HG03520 (cell line): ENCODE measurements around the gene IPP.
A peak's percentile ranks its signal among the peaks of the same experiment; 100 is the strongest.
"Not testable (repeated sequence)": the region's sequence is repeated elsewhere in the genome, so short reads cannot be mapped to it uniquely, and the experiment has no call there.

Experiments used
- ATAC-seq: cut with Tn5 transposase; IDR thresholded peaks from one replicate; pipeline ENCODE4 v1.9.1; 2021; ENCODE audit warnings: mild to moderate bottlenecking, moderate library complexity; ENCODE audit not compliant: unreplicated experiment

Gene IPP

DNA sequence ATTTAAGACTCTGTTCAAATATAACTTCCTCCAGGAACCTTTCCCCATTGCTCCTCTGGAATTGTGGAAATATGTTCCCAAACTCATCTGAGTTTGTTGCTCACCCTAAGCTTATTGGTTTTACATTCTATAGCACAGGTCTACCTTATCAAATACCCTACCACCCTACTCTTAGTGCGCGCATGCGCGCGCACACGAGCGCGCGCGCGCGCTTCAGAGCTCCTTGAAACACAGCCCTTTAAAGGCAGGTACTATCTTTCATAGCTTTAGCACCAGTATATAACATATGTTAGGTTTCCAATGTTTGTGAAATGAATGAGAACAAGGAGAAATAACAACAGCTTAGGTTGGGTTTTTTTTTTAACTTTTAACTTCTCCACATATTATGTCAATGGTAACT, 3.5 kb downstream of the IPP start:
- no peak for ATAC-seq

DNA sequence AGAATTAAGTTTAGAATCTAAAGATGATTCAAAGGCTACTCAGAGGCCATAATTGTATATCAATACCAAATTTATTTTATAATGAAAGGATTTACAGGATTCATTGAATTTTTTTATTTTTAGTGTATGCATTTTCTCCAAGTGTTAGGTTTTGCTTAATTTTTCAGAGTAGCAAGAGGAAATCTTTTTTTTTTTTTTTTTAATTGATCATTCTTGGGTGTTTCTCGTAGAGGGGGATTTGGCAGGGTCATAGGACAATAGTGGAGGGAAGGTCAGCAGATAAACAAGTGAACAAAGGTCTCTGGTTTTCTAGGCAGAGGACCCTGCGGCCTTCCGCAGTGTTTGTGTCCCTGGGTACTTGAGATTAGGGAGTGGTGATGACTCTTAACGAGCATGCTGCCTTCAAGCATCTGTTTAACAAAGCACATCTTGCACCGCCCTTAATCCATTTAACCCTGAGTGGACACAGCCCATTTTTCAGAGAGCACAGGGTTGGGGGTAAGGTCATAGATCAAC, 10.8 kb downstream of the IPP start:
- ATAC-seq, result not testable (repeated sequence)

DNA sequence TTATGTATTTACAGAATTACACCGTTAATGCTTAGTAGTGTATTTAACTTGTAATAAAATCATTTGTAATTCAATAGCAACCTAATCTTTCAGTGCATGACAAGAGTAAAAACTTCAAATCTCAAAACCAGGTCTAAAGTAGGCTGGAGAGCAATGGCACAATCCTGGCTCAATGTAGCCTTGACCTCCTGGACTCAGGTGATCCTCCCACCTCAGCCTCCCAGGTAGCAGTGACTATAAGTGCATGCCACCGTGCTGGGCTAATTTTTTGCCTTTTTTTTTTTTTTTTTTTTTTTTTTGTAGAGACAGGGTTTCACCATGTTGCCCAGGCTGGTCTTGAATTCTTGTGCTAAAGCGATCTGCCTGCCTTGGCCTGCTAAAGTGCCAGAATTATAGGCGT, 11.3 kb downstream of the IPP start:
- ATAC-seq, result no peak

DNA sequence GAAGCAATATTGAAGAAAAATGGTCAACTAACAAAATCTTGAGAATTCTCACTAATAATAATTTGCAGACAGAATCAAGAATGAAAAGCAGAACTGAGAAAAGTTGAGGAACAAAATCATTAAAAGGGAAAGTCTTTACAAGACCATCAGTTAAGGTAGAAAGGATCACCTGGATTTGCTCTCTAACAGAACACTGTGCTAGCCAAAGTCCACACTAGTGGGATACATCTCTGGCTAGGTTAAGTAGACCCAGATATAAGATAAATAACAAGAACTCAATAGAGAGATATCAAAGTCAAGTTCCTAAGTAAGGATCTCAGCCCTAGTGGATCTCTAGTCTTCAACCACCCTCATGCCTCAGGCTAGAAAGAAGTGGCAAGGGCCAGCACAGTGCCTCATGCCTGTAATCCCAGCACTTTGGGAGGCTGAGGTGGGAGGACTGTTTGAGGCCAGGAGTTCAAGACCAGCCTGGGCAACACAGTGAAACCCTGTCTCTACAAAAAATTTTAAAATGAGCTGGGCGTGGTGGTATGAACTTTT, 19.6 kb downstream of the IPP start:
- ATAC-seq, result no peak

DNA sequence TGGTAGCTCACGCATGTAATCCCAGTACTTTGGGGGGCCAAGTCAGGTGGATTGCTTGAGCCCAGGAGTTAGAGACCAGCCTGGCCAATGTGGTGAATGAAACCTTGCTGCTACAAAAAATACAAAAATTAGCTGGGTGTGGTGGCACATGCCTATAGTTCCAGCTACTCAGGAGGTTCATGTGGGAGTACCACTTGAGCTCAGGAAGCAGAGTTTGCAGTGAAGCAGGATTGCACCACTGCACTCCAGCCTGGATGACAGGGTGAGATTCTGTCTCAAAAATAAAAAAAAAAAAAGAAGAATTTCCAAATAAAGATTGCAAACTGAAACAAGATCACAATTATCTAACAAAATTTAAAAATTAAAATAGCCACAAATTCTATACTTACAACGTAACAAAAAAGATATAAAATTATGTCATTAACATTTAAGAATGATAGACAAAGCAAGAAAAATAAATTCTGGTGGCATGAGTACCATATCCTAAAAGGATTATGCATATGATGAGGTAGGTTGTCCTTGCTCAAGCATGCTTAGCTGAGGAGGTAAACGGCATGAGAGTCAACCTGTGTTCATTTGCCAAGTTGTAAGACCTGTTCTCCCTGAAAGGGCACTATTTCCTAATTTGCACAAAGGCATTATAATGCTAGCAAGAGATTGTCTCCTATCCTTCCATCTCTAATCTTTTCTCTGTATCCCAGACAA, 20.2 kb downstream of the IPP start:
- no peak for ATAC-seq

DNA sequence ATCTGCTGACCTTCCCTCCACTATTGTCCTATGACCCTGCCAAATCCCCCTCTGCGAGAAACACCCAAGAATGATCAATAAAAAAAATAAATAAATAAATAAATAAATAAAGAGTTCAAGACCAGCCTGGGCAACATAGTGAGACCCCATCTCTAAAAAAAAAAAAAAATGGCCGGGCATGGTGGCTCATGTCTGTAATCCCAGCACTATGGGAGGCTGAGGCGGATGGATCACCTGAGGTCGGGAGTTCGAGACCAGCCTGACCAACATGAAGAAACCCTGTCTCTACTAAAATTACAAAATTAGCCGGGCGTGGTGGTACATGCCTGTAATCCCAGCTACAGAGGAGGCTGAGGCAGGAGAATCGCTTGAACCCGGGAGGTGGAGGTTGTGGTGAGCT, 24.4 kb downstream of the IPP start:
- ATAC-seq, result not testable (repeated sequence)

DNA sequence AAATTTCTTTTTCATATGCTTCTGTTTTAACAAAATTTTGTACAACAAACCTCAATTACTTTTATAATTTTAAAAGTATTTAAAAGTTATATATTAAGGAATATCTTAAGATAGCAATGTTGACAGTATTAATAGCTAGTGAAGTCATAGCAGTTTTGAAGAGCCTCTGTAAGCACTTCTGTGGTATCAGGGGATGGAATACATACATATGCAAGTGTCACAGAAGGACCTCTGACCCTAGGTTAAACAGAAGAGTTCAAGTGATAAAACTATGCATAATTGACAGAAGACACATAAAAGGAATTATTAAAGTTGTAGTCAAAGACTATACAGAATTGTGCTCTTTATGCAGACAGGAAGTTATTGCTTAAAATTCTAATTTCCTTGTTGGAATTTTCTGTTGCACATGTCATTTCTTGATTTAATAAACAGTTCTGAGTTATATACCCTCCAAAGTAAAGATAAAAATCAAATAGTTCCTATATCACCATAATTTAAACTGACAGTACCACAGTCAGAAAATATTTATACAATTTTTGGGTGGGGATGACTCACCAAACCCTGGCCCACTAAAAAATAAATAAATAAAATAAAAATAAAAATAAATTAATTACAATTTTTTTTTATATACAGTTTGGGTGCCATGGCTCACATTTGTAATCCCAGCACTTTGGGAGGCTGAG, 27.1 kb downstream of the IPP start:
- ATAC-seq, result no peak

DNA sequence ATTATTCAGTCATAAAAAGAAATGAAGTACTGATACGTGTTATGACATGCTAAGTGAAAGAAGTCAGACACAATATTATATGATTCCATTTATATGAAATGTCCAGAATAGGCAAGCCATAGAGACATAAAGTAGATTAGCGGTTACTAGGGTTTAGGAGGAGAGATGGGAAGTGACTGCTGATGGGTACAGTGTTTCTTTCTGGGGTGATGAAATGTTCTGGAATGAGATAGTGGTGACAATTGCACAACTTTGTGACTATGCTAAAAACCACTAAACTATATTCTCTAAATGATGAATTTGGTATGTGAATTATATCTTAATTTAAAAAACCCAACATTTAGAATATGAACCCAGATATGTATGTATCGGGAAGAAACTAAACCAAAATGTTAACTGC, 27.6 kb downstream of the IPP start:
- no peak for ATAC-seq

DNA sequence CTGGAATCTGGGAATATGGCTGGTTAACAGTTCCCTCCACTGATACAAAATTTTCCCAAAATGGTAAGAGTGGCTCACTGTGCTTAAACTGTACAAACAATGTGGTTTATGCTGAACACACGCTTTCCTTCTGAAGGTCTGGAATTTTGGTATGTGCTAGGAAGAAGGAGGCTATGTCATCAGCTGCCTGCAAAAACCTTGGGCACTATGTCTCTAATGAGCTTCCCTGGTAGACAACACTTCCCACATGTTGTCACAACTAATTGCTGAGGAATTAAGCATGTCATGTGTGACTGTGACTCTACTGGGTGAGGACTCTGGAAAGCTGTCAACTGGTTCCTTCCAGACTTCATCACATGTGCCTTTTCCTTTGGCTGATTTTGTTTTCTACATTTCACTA, 29.2 kb downstream of the IPP start:
- no peak for ATAC-seq

DNA sequence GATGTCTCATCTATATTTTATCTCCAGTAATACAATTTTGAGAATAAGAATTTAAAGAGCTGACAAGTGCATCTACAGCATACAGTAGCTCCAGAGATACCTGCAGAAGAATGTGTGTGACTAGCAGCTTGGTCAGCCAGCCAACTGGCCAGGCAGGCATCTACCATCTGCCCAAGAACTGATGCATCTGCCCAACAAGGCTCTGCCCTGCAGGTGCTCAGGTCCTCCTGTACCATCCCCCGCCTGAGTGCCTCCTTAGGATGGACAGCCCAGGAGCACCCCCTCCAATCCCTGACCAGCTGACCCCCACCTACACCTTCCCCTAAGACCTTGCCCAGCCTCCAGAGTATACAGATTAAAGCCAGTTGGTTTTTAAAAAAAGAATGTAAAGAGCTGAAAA, 32.2 kb downstream of the IPP start:
- no peak for ATAC-seq

DNA sequence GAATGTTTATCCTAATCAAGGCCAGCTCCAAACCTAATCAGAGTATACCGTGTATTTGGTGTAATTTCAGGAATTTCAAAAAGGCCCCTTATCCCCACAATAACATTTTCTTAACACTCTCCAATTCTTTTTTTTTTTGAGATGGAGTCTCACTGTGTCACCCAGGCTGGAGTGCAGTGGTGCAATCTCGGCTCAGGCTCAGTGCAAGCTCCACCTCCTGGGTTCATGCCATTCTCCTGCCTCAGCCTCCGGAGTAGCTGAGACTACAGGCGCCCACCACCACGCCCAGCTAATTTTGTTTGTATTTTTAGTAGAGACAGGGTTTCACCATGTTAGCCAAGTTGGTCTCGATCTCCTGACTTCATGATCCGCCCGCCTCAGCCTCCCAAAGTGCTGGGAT, 33.1 kb downstream of the IPP start:
- ATAC-seq, result not testable (repeated sequence)

DNA sequence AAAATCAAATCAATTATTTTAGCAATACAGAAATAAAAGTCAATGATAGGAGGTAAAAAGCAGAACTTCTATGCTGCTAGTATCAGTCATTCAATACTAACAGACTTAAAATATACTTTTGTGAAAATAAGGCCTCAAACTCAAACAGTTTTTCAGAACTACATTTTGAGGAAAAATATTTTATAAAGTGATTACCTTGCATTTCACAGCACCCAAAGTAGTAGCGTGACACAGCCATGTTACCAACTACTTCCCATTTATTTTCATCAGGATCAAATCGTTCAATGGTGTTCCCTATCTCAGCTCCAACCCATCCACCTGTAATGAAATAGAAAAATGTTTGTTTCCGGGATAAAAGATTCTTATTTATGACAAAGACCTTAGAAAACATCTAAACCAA, 33.8 kb downstream of the IPP start:
- no peak for ATAC-seq

DNA sequence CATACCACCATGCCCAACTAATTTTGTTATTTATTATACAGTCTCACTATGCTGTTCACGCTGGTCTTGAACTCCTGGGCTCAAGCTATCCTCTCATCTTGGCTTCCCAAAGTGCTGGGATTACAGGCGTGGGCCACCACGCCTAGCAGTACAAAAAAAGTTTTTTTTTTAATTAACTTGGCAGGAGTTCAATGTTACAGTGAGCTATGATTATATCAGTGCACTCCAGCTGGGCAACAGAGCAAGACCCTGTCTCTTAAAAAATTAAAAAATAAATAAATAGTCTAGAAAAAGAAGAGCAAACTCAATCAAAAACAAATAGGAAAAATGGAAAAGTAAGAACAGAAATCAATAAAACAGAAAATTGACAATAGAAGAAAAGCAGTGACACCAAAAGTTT, 36.7 kb downstream of the IPP start:
- ATAC-seq, result no peak

DNA sequence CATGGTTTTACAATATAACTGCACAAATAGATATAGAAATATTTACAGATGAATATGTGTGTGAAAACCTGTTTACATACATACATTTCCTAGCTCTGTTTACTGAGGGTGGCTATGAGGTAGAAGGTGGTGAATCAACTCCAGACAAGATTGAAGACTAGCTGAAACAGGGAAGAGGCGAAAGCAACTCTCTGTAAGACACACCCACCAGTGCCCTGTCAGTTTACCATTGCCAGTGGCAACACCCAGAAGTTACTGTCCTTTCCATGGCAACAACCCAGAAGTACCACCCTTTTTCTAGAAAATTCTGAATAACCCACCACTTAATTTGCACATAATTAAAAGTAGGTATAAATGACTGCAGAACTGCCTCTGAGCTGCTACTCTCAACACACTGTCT, 45.8 kb downstream of the IPP start:
- no peak for ATAC-seq

DNA sequence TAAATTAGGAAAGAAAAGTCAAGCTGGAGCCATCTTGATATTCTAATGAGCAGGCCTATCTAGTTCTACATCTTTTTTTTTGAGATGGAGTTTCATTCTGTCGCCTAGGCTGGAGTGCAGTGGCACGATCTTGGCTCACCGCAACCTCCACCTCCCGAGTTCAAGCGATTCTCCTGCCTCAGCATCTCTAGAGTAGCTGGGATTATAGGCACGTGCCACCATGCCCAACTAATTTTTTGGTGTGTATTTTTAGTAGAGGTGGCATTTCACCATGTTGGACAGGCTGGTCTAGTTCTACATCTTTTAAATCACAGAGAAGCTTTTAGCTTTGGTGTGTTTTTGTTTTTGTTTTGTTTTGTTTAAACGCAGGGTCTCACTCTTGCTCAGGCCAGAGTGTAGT, 55.6 kb downstream of the IPP start:
- ATAC-seq, result no peak

DNA sequence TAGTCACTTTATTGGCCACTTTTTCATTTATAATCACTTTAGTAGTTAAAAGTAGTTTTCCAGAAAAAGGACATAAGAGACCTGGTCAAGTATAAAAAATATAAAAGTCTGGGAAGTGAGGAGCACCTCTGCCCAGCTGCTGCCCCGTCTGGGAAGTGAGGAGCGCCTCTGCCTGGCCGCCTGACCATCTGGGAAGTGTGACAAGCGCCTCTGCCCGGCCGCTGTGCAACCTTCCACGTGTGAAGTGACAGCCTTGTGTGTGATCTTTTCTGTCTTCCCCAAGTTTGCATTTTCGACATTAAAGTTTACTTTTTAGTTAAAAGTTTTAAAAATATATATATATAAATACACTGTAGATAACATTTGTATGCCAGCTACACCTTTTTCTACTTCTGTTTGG, 56.6 kb downstream of the IPP start:
- not testable (repeated sequence) for ATAC-seq

DNA sequence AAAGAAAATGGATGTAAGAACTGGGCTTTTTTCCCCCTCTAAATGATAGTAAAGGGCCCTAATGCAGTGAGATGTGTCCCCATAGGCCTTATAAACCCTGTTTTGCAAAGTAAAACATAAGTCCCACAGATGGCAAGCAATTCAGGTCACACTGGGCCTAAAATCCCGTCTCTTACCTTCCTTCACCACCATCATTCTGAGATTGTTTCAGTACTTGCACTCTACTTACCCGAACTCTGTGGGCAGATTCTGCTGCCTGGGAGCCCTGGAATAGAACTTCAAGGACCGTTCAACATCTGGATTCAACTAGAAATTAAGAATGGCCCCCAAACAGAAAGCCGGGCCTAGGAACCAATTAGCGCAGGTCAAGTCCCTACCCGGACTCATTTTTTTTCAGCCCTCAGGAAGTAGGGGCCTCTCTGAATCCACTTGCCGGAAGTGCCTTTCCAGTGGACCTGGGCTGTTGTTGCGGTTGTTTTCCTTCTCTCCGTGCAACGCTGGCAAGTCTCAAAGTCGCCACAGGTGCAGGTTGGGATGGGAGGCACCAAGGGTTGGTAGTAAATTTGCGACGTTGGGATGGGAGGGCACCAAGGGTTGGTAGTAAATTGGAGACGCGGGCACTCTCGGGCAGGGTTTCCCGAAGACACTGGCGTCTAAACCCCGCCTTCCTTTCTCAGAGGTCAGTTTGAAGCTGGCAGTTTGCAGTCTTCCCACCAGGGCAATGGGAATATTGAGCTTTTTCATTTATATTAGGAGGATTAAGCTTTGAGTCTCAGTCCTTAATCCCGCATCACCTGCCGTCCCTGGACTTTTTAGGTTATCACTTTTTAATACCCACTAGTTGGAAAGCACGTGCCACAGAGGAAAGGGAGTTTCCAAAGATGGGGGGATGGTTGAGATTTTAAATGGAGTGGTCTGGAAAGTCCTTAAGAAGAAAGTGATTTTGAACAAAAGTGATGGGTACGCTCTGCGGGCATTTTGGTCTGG, 62.4 kb downstream of the IPP start, which contains the start of gene TMEM69:
Gene TMEM69 (plus strand): TSS at position 428 of the 987 bp plus-strand sequence. CDS start 2,888 bp downstream, outside the sequence.
- no peak for ATAC-seq

DNA sequence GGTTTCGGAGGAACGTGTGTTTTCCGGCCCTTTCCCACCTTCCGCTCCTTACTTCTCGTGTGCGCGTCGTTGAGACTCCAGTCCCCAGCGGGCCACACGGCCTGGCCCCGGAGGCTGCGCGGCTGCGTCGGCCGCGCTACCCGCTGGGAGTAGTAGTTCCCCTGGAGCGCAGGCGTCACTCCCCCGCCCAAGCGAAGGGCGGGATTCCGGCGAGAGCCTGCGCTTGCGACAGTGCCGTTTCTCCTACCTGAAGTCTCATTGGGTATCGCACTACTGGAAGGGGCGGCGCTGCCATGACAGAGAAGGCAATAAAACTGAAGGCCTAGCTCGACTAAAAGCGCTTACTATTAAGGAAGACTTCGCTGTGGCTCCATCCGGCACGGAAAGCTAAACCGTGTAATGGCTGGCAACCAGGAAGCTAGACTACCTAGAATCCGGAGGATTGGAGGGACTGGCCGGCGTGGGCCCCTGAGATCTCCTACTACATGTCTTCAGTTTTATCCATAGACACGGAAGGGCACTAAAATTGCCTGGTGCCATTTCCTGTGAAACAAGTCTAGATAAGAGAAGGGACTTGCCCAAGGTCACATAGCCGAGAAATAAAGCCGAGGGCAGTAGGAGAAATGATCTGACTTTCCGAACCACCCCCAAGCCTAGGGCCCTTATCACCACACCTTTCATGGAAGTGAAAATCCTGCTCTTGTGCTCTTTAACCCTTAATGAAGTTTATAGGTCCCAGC, 63.3 kb downstream of the IPP start:
- peak; percentile 79 for ATAC-seq

DNA sequence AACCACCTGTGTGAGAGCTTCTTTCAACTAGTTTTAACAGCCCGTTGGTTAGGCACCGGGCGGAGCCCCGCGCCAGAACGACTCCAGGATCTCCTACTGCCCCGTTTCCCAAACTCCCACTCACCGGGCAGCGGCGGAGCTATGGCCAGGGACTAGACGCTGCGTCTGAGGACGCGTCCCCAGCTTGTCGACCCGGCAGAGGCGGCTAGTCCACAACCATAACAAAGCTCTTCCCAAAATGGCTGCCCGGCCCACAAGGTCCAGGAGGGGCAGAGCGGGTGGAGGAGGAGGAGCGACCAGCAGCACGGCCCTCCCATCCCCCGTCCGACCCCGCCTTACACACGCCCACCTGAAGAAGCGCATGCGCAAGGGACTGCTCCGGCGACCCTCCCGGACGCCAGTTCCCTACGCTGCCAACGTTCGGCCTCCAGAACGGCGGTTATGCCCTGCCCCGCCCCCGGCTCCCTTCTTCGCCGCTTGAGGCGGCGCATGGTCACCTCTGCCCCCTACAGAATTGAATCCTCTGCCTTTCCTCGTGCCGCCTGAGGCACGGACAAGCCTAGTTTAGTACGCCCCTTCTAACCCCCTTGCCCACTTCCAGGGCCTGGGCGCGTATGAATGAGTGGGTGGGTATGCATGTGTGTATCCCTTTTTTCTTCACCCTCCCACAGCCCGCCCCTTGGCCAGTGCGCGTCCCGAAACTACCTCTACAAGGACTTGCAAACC, 64.0 kb downstream of the IPP start, which contains the start of gene GPBP1L1:
Gene GPBP1L1 (minus strand): TSS at position 246 of the 726 bp plus-strand sequence. CDS start 27,446 bp downstream, outside the sequence.
- ATAC-seq, result peak; percentile 59

DNA sequence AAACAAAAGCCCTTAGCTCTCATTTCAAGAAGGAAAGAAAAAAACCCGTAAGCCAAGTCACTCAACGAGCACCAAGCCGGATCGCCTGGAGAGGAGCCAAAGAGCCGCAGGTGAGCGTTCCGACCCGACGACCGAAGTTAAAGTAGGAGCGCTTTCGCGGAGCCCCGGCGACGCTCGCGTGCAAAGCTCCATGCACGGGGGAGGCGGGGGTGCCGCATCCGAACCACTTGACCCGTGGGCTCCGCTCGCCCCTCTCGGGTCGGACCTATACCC, 64.5 kb downstream of the IPP start:
- ATAC-seq, result peak; percentile 5
